NCI-H1436 treated with DMSO at 0.1 percent for 48 hours (cell line): ENCODE data around the gene UBP1.
"Not testable (repeated sequence)": the region's sequence is repeated elsewhere in the genome, so short reads cannot be mapped to it uniquely, and the experiment has no call there.

ENCODE experiments used
- DNase-seq: peaks from one replicate; lab custom pipeline; 2025; lab: John Stamatoyannopoulos, UW

Gene UBP1

GRCh38 chr3:33437556-33438283, 2.5 kb downstream of the UBP1 start:
- DNase-seq, result no peak

GRCh38 chr3:33433843-33434242, 6.4 kb downstream of the UBP1 start:
- DNase-seq, result no peak

GRCh38 chr3:33430571-33430970, 9.6 kb downstream of the UBP1 start:
- no peak for DNase-seq

GRCh38 chr3:33430061-33430460, 10.1 kb downstream of the UBP1 start:
- no peak for DNase-seq

- not testable (repeated sequence) for DNase-seq
Observed at GRCh38 chr3:33429306-33429705, 10.9 kb downstream of the UBP1 start.

GRCh38 chr3:33428734-33429133, 11.5 kb downstream of the UBP1 start:
- DNase-seq, result no peak

GRCh38 chr3:33426630-33427317, 13.4 kb downstream of the UBP1 start:
- no peak for DNase-seq

GRCh38 chr3:33426068-33426467, 14.1 kb downstream of the UBP1 start:
- no peak for DNase-seq

- no peak for DNase-seq
Observed at GRCh38 chr3:33425453-33425852, 14.8 kb downstream of the UBP1 start.

- DNase-seq, result no peak
Observed at GRCh38 chr3:33424606-33425452, 15.4 kb downstream of the UBP1 start.

GRCh38 chr3:33420966-33421365, 19.2 kb downstream of the UBP1 start:
- no peak for DNase-seq

- DNase-seq, result no peak
Observed at GRCh38 chr3:33419948-33420347, 20.3 kb downstream of the UBP1 start.

- DNase-seq, result no peak
Observed at GRCh38 chr3:33417066-33417673, 23.0 kb downstream of the UBP1 start.

- DNase-seq, result not testable (repeated sequence)
Observed at GRCh38 chr3:33410816-33411215, 29.4 kb downstream of the UBP1 start.

- DNase-seq, result no peak
Observed at GRCh38 chr3:33403756-33404155, 36.4 kb downstream of the UBP1 start.

GRCh38 chr3:33402936-33403335, 37.3 kb downstream of the UBP1 start:
- DNase-seq, result no peak

GRCh38 chr3:33401781-33402180, 38.4 kb downstream of the UBP1 start:
- DNase-seq, result no peak

GRCh38 chr3:33398410-33398809, 41.8 kb downstream of the UBP1 start:
- no peak for DNase-seq

- no peak for DNase-seq
Observed at GRCh38 chr3:33395900-33396299, 44.3 kb downstream of the UBP1 start.

- no peak for DNase-seq
Observed at GRCh38 chr3:33394403-33395054, 45.7 kb downstream of the UBP1 start.

- DNase-seq, result no peak
Observed at GRCh38 chr3:33392703-33393125, 47.5 kb downstream of the UBP1 start.

- no peak for DNase-seq
Observed at GRCh38 chr3:33392144-33392543, 48.1 kb downstream of the UBP1 start.
